ENCODE data around the gene TNN.

Gene TNN

DNA sequence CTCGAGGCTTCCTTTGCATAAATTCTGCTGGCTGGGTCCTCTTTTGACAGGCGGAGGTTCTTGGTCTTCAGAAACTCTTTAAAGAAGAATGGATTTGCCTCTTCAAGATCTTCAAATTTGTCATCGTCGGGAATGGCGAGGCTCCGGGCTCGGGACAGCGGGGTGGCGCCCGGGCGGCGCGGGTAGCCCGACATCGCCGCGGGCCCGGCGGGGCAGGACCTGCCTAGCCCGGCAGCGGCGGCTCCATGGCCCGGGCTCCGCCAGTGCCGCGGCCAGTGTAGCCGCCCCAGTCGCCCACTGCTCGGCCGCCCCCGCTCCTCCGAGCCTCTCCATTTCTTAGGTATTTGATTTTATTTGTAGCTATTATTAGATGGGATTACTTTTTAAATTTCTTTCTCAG is 22.1 kb upstream of the TNN start:
- Histone ChIP-seq H3K4me3 (no peak overlapping the region), H3K27ac (no peak overlapping the region)
- TF ChIP-seq, protein P1, sequence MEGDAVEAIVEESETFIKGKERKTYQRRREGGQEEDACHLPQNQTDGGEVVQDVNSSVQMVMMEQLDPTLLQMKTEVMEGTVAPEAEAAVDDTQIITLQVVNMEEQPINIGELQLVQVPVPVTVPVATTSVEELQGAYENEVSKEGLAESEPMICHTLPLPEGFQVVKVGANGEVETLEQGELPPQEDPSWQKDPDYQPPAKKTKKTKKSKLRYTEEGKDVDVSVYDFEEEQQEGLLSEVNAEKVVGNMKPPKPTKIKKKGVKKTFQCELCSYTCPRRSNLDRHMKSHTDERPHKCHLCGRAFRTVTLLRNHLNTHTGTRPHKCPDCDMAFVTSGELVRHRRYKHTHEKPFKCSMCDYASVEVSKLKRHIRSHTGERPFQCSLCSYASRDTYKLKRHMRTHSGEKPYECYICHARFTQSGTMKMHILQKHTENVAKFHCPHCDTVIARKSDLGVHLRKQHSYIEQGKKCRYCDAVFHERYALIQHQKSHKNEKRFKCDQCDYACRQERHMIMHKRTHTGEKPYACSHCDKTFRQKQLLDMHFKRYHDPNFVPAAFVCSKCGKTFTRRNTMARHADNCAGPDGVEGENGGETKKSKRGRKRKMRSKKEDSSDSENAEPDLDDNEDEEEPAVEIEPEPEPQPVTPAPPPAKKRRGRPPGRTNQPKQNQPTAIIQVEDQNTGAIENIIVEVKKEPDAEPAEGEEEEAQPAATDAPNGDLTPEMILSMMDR (IDR thresholded peaks at IDR 0.05), result no peak
- no peak for DNase-seq (ENCODE audit: low spot score)

DNA sequence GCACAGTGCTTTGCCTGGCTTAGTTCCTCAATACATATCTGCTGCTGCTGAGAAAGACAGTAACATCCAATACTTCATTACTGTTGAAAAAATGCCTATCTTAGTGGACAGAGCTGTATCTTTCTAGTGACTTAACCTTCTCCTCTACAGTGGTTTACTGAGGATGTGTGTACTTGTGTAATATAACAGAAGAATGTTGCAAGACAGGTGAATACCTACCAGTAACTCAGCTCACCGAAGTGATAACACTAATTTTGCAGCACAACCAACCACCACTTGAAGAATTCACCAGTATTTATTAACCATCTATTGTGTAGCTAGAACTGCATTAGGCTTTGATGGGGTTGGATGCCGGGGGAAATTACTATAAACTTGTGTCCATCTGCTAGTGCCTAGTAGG is 16.6 kb upstream of the TNN start:
- TF ChIP-seq, protein P1 (IDR thresholded peaks at IDR 0.05), result no peak
- no peak for DNase-seq (ENCODE audit: low spot score)
- Histone ChIP-seq H3K4me3 (no peak overlapping the region), H3K27ac (no peak overlapping the region)

DNA sequence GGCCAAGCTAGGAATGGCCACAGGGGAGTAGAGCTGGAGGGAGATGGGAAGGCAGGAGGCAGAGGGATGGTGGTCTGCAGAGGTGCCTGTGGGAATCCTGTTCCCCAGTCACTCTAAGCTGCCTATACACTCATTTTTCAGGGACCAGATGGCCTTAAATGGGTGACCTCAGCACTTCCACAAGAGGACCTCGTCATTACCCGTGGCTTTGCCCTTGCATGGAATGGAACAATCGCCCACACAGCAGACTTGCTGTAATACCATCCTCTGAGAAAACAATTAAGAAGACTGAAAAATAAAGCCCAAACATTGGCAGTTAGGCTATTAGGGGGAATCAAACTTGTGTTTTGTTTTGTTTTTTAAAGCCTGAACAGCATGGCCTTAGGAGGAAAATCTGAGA is 12.9 kb upstream of the TNN start:
- Histone ChIP-seq H3K27ac (no peak overlapping the region), H3K4me3 (no peak overlapping the region)
- TF ChIP-seq, protein P1 (IDR thresholded peaks at IDR 0.05), result no peak
- DNase-seq (ENCODE audit: low spot score), result no peak

DNA sequence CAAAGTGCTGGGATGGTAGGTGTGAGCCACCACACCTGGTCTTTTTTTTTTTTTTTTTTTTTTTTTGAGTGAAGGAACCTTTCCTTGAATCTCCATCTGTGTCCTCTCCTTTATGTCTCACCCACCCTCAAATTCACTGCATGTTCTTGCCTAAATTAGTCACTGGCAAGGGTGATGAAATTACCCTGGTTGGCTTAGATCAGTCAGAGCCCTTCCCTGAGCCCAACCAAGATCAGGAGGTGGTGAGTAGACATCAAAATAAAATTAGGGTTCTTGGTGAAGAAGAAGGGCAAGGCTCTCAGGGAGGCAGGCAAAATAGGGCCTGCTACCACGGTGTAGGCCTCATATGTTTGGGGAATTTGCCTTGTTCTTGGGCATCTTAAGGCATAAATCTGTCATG is 5.3 kb upstream of the TNN start:
- no peak for DNase-seq (ENCODE audit: low spot score)
- H3K4me3 ChIP-seq, result no peak overlapping the region
- H3K27ac ChIP-seq, result no peak overlapping the region
- TF ChIP-seq, protein P1 (IDR thresholded peaks at IDR 0.05), result no peak

DNA sequence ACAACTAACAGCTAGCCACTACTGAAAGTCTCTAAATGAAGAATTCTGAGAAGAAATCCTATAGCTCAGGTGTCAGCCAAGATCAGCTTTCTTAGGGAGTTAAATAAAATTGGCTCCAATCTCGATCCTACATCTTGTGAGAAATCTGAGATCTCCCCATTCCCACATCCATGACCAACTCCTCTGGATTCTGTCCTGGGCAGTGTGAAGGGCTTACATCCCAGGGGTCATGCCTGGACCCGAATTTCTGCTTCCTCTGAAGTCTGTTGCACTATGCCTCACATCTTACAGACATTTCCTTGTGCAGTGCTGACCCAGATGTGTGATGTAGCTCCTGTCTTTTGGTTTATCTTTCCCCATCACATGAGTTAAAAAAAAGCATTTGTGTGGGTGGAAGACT is 4.8 kb upstream of the TNN start:
- Histone ChIP-seq H3K4me3 (no peak overlapping the region), H3K27ac (no peak overlapping the region)
- TF ChIP-seq, protein P1 (IDR thresholded peaks at IDR 0.05), result no peak
- DNase-seq (ENCODE audit: low spot score), result no peak

DNA sequence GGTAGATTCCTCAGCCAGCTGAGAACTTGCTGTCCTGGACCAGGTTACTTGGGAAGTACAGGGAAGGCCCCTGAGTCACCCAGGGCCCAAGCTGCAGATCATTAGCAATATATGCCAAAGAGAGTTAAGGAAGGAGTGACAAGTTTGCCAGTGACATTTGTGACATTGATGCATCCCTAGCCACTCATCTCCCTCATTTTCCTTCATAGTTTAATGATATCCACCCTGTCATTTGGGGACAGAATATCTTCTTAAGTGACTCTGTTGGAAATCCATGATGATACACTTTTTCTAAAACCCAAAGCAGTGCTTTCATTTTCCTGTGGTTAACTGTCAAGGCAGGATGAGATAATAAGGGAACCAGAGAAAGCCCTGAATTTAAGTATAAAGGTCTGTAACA is 3.2 kb downstream of the TNN start:
- Histone ChIP-seq H3K27ac (no peak overlapping the region), H3K4me3 (no peak overlapping the region)
- TF ChIP-seq, protein P1 (IDR thresholded peaks at IDR 0.05), result no peak
- DNase-seq (ENCODE audit: low spot score), result no peak

DNA sequence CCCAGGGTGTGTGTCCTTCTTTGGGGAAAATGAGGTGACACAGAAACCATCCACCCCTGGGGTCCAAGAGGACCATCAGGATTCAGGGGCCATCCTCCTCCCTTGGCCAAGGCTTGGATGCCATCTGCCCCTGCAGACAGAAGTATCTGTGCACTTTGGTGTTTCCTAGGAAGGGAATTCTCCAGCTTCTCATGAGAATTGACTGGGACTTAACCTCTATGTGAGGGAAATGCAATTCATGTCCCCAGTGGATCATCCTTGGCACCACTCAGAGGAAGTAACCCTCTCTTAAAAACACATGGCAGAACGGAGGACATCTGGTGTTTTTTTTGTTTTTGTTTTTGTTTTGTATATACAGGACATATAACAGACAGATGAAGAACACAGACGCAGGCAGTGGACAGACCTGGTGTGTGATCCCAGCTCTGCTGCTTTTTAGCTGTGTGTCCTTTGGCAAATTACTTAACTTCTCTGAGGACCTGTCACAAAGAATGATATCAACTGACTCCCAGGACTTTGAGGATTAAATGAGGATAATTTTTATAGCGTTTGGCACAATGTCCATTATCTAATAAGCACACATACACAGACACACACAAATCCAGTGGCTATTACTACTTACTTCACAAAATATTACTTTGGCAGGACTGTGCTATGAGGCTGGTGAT is 3.8 kb downstream of the TNN start:
- H3K4me3 ChIP-seq, result no peak overlapping the region
- TF ChIP-seq, protein P1 (IDR thresholded peaks at IDR 0.05), result no peak
- no peak overlapping the region for H3K27ac ChIP-seq
- DNase-seq (ENCODE audit: low spot score), result no peak
